Mucosa of descending colon (tissue), 3 donors: ENCODE measurements around the gene PRR23C. TPM values are rescaled to one million over a fixed set of nuclear protein-coding genes. Genes with fewer than 3 reads are reported as not detected.

Source experiments
- ATAC-seq: fragments of 200-7000 bp; cut with Tn5 transposase; one replicate; pipeline ENCODE4 v1.9.1; 2020; ENCODE audit warnings: mild to moderate bottlenecking, moderate library complexity
- DNase-seq, 3 donors: peaks; one replicate each; pipeline ENCODE4 v3.0.0-alpha.2; 2020
- H3K36me3 ChIP-seq: fragments of 200-600 bp; one replicate; pipeline ENCODE4 v1.8.0; 2021; ENCODE audit warnings: low read depth, mild to moderate bottlenecking
- H3K4me1 ChIP-seq: fragments of 200-600 bp; one replicate; pipeline ENCODE4 v1.8.0; 2021; ENCODE audit warnings: low read depth, mild to moderate bottlenecking
- H3K4me3 ChIP-seq: fragments of 200-600 bp; one replicate; pipeline ENCODE4 v1.8.0; 2021; ENCODE audit warnings: mild to moderate bottlenecking
- H3K9me3 ChIP-seq: fragments of 200-600 bp; one replicate; pipeline ENCODE4 v1.8.0; 2021; ENCODE audit warnings: mild to moderate bottlenecking
- CTCF ChIP-seq: fragments of 200-600 bp; IDR thresholded peaks from one replicate; pipeline ENCODE4 v1.8.0; 2022; ENCODE audit warnings: antibody characterized with exemption, mild to moderate bottlenecking
- intact Hi-C, 2 donors: fragments of 100-400 bp; cut with DNase I in 1 of 2; cut with micrococcal nuclease in 1 of 2; formaldehyde crosslinking; loops; one replicate each; pipeline versions ENCODE4 v1.11.0 to v1.11.1; 2022; cut with DNase I, micrococcal nuclease
- total RNA-seq, 3 donors: library from RNA; stranded (reverse); fragmentation: NEBNext Ultra II Directional in 2 of 3; extraction: Animal tissue kit (Norgen Biotek cat#: 25700) in 2 of 3; gene quantifications; one replicate each; pipeline versions ENCODE4 v1.2.1 to v1.2.4, GENCODE V29; 2021 to 2023
- donor health status: DM: no; HTN: no; CAD: no; lungs with moderate emphysema.
- donor health status: DM: no; HTN: no; CAD: no.
- donor health status: DM: no; HTN: yes; CAD: no.

PRR23C gene
- total RNA-seq, 3 donors from 2014 or later = not detected

- H3K4me3 ChIP-seq = no peak within 1 kb of the TSS
- DNase-seq = no peak
- no peaks in the 10 kb centered on the region for H3K36me3 ChIP-seq
- intact Hi-C loops = no loop called here
- peaks cover 7% of the 10 kb centered on the region for H3K9me3 ChIP-seq
- ATAC-seq = no peak
- TF ChIP-seq CTCF = no peak
- no peaks in the 10 kb centered on the region for H3K4me1 ChIP-seq
These were observed 38.5 kb downstream of the PRR23C start, which contains the start of gene PRR23A for GRCh38 chr3:139006051-139006716. PRR23A (minus strand) TSS chr3:139006268; CDS start chr3:139006268, 0 bp downstream.

- DNase-seq (no peak), ATAC-seq (no peak)
- Histone ChIP-seq H3K9me3 (peaks cover 7% of the 10 kb centered on the region), H3K36me3 (no peaks in the 10 kb centered on the region), H3K4me1 (no peaks in the 10 kb centered on the region), H3K4me3 (no peak overlapping the region)
- TF ChIP-seq CTCF = no peak
- intact Hi-C loops = no loop called here
These were observed 39.2 kb downstream of the PRR23C start for GRCh38 chr3:139005356-139005993.

DNA sequence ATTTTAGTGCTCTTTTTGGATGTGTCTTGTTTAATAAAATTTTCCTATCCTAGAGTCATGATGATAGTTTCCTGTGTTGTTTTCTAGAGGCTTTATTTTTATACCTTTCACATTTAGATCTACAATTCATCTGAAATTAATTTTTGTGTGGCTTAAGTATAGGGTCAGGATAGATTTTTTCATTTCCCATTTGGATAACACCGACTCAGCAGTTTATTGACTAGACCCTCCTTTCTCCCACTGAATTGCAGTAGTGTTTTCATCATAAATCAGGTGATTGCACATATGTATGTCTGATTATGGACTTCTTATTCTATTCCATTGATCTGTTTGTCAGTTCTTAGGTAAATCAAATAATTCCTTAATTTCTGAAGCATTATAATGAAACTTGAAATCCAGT, 49.0 kb downstream of the PRR23C start:
- TF ChIP-seq CTCF = no peak
- intact Hi-C loops = no loop called here
- ATAC-seq (no peak), DNase-seq (no peak)
- Histone ChIP-seq H3K4me1 (no peaks in the 10 kb centered on the region), H3K4me3 (no peak overlapping the region), H3K36me3 (no peaks in the 10 kb centered on the region), H3K9me3 (no peaks in the 10 kb centered on the region)

Other genes with a start within 250 kb of the PRR23C start
- gene PIK3CB, start 210.0 kb downstream of the PRR23C start, total RNA-seq = 10 to 100 TPM; 44.3 to 57.9 (median 51.8) TPM
- under 1 TPM in 1 of 3 donors, not detected in 2; 0.09 TPM for gene FOXL2, start 97.8 kb downstream of the PRR23C start, total RNA-seq
- gene FOXL2NB, start 97.7 kb downstream of the PRR23C start, total RNA-seq = under 1 TPM in 1 of 3 donors, not detected in 2; 0.17 TPM
- not detected for gene PRR23A, start 38.6 kb downstream of the PRR23C start, total RNA-seq
- gene PRR23B, start 24.0 kb downstream of the PRR23C start, total RNA-seq = not detected